CD4-positive, alpha-beta T cell treated with Interferon alpha-2 for 1 hour (primary cell): ENCODE measurements around the gene CHST2.
A peak's percentile ranks its signal among the peaks of the same experiment; 100 is the strongest.

Experiments used
- DNase-seq, 2 donors: peaks; one replicate each; pipeline ENCODE4 v3.0.0-alpha.2; 2020 to 2022

Gene CHST2

GRCh38 chr3:143135150-143135549 lies 15.6 kb downstream of the CHST2 start:
- DNase-seq = peak in 1 of 2 donors; percentile 49

GRCh38 chr3:143137435-143138036 lies 18.0 kb downstream of the CHST2 start:
- no peak for DNase-seq

GRCh38 chr3:143138953-143139352 lies 19.4 kb downstream of the CHST2 start:
- DNase-seq = no peak

- no peak for DNase-seq
These were observed 20.2 kb downstream of the CHST2 start for GRCh38 chr3:143139762-143140161.

GRCh38 chr3:143140550-143140949 lies 21.0 kb downstream of the CHST2 start:
- DNase-seq = no peak

GRCh38 chr3:143142354-143142753 lies 22.8 kb downstream of the CHST2 start:
- no peak for DNase-seq

- DNase-seq = no peak
These were observed 26.3 kb downstream of the CHST2 start for GRCh38 chr3:143145906-143146305.

GRCh38 chr3:143146486-143147274 lies 27.1 kb downstream of the CHST2 start:
- DNase-seq = no peak

- no peak for DNase-seq
These were observed 28.1 kb downstream of the CHST2 start for GRCh38 chr3:143147707-143148106.

- no peak for DNase-seq
These were observed 30.5 kb downstream of the CHST2 start for GRCh38 chr3:143150071-143150470.

- no peak for DNase-seq
These were observed 31.6 kb downstream of the CHST2 start for GRCh38 chr3:143151004-143151731.

GRCh38 chr3:143152043-143152442 lies 32.5 kb downstream of the CHST2 start:
- DNase-seq = no peak

- DNase-seq = no peak
These were observed 36.2 kb downstream of the CHST2 start for GRCh38 chr3:143155756-143156155.

- no peak for DNase-seq
These were observed 38.7 kb downstream of the CHST2 start for GRCh38 chr3:143158014-143158988.

- no peak for DNase-seq
These were observed 40.9 kb downstream of the CHST2 start for GRCh38 chr3:143160437-143160836.

GRCh38 chr3:143163562-143164100 lies 44.1 kb downstream of the CHST2 start:
- DNase-seq = no peak

- DNase-seq = no peak
These were observed 45.6 kb downstream of the CHST2 start for GRCh38 chr3:143165211-143165610.

- peak in 1 of 2 donors; percentile 13 for DNase-seq
These were observed 46.2 kb downstream of the CHST2 start for GRCh38 chr3:143165612-143166285.

GRCh38 chr3:143166376-143166775 lies 46.8 kb downstream of the CHST2 start:
- no peak for DNase-seq

- no peak for DNase-seq
These were observed 48.6 kb downstream of the CHST2 start for GRCh38 chr3:143167969-143168854.

GRCh38 chr3:143168855-143169192 lies 49.3 kb downstream of the CHST2 start:
- DNase-seq = no peak
